GM18868 (cell line): ENCODE results near the gene DBP.
"Not testable (repeated sequence)": the region's sequence is repeated elsewhere in the genome, so short reads cannot be mapped to it uniquely, and the experiment has no call there.

Source experiments
- ATAC-seq: cut with Tn5 transposase; IDR thresholded peaks from one replicate; pipeline ENCODE4 v1.9.1; 2021; ENCODE audit warnings: mild to moderate bottlenecking, moderate library complexity; ENCODE audit not compliant: unreplicated experiment

Gene DBP

DNA sequence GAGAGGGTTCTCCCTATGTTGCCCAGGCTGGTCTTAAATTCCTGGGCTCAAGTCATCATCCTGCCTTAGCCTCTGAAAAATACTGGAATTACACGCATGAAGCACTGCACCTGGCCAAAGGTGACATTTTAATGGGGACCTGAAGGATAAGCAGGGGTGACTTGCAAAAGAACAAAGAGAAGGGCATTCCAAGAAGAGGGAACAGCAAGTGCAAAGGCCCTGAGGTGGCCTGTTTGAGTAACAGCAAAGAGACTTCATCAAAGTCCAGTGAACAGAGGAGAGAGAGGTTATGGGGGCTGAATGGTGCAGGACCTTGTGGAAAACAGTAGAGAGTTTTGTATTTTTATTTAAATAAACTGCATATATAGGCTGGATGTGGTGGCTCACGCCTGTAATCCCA lies 4.7 kb upstream of the DBP start:
- no peak for ATAC-seq

DNA sequence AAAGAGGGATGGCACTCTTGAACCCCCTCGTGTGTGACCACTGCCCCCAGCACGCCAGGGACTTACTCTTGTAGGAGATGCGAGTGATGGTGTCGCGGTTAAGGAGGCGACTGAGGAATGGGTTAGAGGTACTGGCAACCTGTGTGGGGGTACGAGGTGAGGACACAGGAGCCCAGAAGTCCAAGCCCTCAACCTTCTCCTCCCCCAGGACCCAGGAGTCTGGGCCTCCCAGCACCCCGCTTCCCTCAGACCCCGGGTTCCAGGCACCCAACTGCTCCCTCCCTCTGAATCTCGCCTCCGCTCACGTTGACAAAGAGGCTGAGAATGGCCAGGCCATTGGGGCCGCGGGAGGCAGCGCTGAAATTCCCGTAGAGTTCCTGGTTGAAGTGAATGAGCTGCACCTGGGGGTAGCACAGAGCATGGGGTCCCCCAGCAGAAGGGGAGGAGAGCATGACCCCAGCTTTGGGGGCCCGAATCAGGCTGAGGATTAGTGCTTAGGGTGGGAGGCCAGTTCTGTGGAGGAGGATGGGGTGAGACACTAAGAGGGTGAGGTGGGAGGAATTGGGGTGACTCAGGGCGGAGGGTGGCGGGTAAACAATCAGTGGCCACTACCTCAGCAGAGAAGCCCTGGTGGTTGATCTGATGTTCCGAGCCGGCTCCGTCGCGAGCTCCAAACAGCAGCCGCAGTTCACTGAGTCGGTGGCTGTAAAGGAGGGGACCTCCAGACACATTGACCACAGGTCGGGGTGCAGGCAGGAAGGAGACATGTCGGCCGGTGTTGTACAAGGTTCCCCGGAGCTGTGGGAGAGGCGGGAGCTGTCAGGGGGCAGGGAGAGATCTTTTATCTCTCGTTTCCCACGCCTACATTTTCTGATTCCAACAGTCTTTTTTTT lies 2.5 kb upstream of the DBP start:
- ATAC-seq: no peak

DNA sequence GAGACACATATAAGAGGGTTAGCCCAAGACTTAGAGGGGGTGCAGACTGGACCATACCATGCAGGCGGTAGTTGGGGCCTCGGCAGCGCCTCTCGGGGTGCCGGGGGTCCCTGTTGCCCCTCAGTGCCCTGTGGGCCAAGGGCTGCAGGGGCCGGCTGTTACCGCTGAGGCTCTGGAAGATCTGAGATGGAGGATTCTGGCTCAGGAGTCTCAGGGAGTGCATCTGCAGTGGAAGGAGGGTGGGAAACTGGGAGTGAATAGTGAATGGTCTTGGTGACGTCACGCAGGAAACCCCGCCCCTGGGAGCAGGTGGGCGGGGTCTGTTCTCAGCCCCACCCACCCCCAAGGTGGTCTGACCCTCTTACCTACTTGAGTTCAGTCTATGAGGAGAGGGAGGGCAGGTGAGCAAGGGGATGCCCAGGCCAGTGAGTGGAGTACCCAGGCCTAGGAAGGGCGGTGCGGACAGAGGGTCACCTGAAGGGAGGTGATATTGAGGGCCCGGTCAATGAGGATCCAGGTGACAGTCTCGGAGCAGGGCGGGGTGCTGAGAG lies 1.7 kb upstream of the DBP start:
- no peak for ATAC-seq

DNA sequence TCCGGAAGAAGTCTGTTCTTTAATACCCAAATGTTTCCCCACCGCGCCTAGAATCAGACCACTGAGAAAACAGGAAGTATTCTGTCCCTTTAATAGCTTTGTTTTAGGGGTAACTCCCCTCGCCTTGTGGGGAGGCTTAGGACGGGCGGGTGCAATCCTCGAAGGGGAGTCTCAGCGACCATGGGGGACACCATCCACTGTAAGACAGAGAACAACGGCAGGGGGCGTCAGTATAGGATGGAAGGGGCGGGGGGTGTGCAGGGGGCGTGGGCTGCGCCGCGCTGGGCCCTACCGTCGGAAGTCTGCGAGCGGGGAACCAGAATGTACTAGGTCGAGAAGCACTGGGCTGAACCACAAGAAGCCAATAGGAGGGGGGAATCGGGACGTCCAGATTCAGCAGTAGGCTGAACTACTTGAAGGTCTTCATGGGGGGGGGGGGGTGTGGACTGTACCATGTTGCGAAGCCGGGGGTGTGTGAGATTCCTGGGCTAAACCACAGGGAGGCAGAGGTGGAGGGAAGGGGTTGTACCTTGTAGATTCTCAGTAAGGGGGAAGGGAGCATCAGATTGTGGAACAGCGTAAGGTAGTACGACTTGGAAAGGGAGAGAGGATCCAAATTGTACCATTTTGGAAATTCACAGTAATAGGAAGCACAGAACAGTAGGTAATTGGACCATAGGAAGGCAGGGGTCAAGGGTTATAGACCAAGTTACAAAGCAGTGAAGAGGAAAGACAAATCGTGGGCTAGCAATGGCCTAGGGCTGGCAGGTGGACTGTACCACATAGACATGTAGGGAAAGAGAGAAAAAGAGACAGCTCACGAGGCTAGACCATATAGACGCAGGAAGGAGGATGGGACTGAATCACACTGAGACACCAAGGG lies 1.0 kb upstream of the DBP start:
- peak; percentile 14 for ATAC-seq

DNA sequence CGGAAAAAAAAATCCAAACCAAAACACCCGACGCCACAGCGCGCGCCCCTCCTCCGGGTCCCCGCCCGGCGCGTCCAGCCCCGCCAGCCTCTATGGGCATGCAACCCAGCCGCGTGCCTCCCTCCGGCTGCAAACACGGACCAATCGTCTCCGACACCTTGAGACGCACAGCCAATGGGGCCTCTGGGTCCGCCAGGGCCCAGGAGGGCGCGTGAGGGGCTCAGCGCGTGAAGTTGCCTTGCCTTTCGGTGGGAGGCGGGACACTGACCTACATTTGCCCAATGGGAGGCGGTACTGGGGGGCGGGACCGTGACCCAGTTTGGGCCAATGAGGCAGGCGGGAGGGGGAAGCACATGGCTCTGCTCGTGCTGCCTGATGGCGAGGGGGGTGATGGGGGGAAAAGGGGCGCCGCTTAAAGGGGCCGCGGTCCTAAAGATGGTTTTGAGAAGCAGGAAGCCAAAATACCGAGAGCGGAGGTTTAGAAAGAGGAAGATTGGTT lies 319 bp upstream of the DBP start:
- peak; percentile 75 for ATAC-seq

DNA sequence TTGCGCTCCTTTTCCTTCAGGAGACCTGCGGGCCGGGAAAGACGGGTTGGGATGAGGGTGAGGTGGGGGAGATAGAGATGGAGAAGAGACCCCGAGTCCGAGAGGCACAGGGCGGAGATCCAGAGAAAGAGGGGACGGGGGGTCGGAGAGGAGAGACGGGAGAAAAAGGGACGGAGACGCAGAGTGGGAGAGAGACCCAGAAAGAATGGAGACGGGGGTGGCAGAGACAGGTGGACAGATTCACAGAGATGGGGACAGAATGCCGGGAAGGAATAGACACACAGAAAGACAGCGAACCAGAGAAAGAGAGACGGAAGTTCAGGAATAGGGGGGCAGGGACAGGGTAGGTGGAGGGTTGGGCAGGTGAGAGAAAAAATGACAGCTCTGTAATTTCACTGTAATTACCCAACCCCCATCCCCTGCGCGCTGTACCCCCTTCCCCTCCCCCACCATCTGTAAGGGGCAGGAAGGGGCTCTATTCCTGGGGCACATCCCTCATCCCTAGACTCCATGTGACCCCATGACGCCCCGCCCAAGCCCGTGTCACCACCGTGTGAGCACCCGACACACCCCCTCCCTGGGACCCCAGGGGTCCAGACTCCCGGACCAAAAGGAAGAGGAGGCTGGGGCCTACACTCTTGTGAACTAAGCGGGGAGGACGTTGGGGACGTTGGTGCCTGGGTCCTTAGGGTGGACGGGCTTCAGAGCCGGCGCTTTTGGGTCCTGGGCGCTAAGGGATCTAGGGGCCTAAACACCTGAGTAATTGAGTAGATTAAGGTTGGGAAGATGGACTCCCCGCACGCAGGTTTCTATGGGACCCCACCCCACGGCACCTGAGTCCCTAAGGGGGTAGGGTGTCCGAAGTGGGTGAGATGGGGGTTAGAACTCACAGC lies 967 bp downstream of the DBP start:
- no peak for ATAC-seq

DNA sequence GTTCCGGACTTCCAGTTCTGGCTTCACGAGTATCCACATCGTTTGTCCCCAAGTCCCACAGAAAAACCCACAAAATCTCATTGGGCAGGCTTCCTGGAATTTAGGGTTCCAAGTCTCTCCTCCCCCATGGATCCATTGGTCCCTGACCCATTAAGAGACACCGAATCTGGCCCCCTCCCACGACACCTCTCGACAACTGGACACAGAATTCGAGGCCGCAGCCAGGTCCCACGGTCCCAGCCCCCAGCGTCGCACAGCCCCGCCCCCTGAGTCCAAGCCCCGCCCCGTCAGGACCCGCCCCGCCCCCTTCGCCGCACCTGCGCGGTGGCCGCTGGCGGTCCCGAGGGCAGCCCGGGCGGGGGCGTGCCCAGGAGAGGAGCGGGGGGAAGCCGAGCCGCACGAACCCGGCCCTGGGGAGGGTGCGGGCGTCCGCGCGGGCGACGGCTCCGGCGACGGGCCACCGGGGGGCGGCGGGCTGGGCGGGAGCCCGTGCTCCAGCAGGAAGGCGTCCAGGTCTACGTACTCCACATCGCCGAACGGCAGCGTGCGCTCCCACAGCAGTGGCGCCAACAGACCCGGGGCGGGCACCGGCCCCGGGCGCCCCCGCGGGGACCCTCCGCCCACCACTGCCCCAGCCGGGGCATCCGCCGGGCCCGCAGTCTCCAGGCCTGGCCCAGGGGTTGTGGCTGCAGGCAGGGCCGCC lies 1.8 kb downstream of the DBP start:
- no peak for ATAC-seq

DNA sequence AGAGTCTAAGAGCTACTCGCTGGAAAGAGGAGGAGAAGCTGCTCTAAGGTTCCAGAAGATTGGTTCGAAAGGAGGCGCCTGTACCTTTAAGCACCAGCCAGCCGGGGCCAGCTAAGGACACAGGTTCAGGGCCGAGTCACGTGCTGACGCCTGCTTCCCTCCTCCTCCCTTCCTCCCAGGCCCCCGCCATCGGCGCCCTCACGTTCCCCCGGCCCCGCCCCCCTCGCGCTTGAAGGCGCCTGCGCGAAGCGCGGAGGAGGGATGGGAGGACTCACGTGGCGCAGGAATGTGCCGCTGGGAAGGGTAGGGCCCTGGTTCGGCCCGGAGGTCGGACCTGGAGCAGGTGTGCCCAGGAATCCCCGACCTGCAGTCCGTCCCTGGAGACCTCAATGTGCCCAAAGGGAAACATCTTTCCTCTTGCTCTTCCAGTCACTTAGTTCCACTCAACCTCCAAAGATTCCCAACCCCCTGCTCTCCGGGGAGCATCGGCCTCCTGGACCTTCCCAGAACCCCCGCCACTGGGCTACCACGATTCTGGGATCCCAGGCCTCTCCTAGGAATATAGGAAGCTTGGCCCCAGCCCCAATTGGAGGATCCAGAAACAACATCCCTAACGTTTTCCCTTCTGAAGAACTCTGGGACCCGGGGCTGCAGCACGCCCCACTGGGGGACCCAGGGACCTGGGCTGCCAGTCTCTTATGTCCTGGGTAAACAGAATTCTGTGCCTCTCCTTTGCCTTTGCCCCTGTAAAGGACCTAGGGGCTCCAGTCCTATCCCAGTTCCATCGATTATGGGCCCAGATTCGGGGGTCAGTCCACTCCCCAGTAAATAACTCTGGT lies 2.5 kb downstream of the DBP start:
- ATAC-seq: peak; percentile 28

DNA sequence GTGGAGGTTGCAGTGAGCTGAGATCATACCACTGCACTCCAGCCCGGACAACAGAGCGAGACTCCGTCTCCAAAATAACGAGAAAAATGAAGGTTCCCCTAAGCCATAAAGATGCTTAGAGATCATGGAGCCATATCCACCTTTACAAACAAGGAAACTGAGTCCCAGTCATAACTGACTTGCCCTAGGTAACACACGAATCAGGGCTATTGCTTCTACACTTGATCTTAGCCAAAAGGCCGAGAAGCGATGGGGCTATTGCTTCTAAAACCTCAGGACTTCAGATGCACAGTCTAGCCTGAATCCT lies 3.2 kb downstream of the DBP start:
- ATAC-seq: no peak

DNA sequence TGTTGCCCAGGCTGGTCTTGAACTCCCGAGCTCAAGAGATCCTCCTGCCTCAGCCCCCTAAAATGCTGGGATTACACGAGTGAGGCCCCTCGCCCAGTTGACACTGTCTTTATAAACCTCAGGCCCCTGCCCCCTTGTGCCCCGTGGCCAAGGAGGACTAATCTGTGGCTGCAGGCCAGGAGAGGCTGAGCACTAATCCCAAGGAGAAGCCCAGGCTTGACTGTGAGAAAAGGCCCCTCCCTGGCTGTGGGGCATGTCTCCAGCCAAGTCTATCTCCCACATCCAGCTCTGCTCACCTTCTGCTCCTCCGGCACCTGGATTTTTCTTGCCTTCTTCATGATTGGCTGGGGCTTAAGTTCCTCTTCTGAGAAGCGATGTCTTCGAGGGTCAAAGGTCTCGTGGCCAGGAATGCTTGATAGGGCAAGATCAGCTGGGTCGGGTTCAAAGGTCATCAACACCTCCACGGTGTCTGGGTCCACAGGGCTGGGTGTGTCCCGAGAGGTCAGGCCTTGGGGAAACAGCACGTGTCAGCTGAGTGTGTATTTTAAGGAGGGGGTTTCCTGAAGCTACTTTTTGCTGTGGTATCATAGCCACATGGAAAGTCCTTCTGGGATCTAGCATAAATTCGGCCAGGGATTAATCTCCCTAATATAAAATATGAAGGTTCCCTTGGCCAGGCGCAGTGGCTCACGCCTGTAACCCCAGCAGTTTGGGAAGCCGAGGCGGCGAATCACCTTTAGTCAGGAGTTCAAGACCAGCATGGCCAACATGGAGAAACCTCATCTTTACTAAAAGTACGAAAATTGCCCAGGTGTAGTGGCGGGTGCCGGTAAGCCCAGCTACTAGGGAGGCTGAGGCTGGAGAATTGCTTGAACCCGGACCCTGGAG lies 3.8 kb downstream of the DBP start:
- no peak for ATAC-seq

DNA sequence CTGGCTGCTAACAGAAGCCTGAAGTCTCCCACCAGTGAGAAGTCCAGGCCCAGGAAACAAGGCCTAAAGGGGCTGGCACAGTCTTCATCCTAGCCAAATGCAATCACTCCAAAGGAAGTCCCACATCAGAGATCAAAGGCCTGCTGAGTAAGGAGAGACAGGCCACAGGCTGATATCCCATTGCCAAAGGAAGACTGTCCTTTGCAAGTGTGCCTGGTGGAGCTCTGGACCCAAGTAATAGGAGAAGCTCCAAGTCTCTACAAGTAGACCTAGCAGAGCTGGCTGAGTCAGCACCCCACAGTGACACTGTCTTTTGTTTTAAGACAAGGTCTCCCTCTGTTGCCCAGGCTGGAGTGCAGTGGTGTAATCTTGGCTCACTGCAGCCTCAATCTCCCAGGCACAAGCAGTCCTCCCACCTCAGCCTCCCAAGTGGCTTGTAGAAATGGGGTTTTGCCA lies 4.5 kb downstream of the DBP start:
- ATAC-seq: no peak

DNA sequence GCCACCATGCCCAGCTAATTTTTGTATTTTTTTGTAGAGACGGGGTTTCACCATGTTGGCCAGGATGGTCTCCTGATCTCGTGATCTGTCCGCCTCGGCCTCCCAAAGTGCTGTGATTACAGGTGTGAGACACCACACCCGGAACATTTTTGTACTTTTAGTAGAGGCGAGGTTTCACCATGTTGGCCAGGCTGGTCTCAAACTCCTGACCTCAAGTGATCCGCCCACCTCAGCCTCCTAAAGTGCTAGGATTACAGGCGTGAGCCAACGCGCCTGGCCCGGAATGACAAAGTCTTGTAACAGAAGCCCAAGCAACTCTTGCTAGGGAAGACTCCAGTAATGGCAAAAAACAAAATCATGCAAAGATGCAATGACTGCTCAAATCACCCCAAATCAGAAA lies 4.9 kb downstream of the DBP start:
- ATAC-seq: not testable (repeated sequence)

DNA sequence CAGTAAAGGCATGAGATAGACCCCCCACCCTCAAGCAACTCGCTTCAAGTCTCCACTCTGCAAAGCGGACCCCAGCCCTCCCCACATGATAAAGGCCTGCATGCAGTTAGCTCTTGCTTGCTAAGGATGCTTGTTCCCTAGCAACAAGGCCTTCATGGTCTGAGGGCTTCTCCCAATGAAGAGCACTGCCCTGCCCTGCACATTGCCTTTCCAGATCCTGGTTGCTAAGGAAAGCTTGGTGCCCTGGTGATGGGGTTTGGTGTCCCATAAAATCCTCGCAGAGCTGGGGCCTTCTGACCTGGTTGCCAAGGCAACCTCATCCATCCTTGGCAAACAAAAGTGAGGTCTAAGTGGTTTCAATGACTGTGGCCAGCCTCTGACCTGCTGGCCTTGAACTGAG lies 6.0 kb downstream of the DBP start:
- no peak for ATAC-seq

DNA sequence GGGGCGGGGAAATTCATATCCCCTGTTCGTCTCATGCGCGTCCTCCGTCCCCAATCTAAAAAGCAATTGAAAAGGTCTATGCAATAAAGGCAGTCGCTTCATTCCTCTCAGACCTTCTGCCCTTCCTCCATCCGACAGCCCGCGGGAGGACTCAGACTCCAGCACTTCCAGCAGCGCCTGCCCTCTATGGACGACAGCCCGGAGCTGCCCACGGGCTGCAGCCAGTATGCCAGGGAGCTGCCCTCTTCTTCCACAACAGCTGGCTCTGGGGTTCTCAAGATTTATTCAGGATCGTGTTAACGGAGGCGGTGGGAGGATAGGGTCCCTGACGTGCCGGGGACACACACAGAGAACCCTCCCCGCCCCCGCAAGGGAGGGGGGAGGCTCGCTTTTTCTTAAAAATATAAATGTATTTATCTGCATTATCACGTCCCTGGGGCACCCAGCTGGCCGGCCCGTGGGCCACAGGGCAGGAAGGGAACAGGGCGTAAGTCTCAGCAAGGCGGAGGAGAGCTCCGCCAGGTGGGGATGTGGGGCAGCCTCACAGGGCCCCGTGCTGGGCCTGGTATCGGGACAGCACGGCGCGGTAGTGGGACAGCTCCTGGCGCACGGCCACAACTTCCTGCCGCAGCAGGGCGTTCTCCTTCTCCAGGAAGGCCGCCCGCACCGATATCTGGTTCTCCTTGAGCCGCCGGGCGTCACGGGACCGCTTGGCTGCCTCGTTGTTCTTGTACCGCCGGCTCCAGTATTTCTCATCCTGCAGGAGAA lies 6.7 kb downstream of the DBP start:
- ATAC-seq: no peak

DNA sequence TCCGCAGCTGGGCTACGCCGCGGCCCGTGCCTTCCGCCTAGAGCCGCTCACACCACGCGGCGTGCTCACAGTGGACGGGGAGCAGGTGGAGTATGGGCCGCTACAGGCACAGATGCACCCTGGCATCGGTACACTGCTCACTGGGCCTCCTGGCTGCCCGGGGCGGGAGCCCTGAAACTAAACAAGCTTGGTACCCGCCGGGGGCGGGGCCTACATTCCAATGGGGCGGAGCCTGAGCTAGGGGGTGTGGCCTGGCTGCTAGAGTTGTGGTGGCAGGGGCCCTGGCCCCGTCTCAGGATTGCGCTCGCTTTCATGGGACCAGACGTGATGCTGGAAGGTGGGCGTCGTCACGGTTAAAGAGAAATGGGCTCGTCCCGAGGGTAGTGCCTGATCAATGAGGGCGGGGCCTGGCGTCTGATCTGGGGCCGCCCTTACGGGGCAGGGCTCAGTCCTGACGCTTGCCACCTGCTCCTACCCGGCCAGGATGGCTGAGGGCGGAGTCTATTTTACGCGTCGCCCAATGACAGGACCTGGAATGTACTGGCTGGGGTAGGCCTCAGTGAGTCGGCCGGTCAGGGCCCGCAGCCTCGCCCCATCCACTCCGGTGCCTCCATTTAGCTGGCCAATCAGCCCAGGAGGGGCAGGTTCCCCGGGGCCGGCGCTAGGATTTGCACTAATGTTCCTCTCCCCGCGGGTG lies 7.4 kb downstream of the DBP start:
- ATAC-seq: no peak

DNA sequence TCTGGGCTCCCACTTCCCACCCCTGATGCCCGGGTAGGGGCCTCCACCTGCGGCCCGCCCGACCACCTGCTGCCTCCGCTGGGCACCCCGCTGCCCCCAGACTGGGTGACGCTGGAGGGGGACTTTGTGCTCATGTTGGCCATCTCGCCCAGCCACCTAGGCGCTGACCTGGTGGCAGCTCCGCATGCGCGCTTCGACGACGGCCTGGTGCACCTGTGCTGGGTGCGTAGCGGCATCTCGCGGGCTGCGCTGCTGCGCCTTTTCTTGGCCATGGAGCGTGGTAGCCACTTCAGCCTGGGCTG lies 7.9 kb downstream of the DBP start:
- no peak for ATAC-seq
